ENCODE data around the gene TRIM69. TPM values are rescaled to one million over a fixed set of nuclear protein-coding genes. Genes with fewer than 3 reads are reported as not detected.

The TRIM69 gene
- total and polyA plus RNA-seq, 2 experiments from 2014 or later = 4.3 to 7.0 TPM

DNA sequence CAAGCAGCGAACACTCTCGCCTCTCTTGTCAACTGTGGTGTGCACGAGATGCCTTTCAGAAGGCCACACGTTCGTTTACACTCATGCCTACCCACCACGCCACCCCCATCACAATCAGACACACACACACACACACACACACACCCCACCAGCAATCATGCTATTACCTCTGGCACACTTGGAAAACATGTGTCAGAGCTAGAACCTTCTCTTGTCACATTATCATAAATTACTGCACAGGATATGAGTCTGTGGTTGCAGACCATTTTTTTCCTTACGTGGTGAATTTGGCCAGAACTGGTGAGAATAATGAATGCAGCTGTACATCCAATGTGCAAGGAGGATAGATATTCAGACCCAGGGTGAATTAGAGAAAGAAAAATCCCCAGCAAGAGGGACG, 52.4 kb downstream of the TRIM69 start:
- Histone ChIP-seq H3F3A (replicated peaks; ENCODE audit: low read depth) (no peaks in the 10 kb centered on the region), H3K4me3 (no peak overlapping the region), H4K20me1 (replicated peaks; ENCODE audit: insufficient read depth) (no peaks in the 10 kb centered on the region), H3K27me3 (ENCODE audit: insufficient read depth) (no peaks in the 10 kb centered on the region), H3K36me3 (ENCODE audit: insufficient read depth) (no peaks in the 10 kb centered on the region), H3K27ac (ENCODE audit: low read depth) (no peak overlapping the region), H3K4me2 (no peak overlapping the region), H3K4me1 (ENCODE audit: insufficient read depth) (no peaks in the 10 kb centered on the region), H3K79me2 (replicated peaks; ENCODE audit: insufficient read depth) (no peaks in the 10 kb centered on the region), H3K9me2 (ENCODE audit: insufficient read depth) (no peaks in the 10 kb centered on the region), H2AFZ (no peak overlapping the region)
- DNase-seq (ENCODE audit: low spot score) (no peak), ATAC-seq (no peak)
- Mint-ChIP-seq H3K4me1 (peaks cover 5% of the 10 kb centered on the region; the same call in 2 of the 3 replicates), H3K4me3 (no peak overlapping the region), H3K27me3 (ENCODE audit: insufficient read depth, low read depth, poor library complexity) (peaks cover 5% of the 10 kb centered on the region), H3K9me3 (no peaks in the 10 kb centered on the region), H3K36me3 (ENCODE audit: low read depth) (no peaks in the 10 kb centered on the region), H3K27ac (no peak overlapping the region)
- TF ChIP-seq EZH2 (IDR thresholded peaks at IDR 0.05; ENCODE audit: low read depth, unreplicated experiment) = no peak

DNA sequence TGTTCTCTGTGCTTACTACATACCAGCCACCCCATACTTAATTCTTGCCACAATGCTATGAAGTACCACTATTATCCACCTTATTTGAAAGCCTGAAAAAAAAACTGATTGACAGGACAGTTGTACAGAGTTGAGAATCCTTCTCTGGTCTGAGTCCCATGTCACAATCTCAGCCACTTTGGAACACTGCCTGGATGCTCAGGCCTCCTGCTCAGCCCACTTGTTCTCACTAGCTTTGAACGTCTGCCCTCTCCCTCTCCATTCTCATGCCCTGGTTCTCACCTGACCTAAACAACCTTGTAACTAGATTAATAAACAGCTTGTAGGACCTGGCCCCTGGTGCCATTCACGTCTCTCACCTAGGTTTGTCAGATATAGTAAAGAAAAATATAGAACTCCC, 53.9 kb downstream of the TRIM69 start:
- H3K27ac Mint-ChIP-seq = no peak overlapping the region
- H3K36me3 ChIP-seq (ENCODE audit: insufficient read depth) = no peaks in the 10 kb centered on the region
- no peaks in the 10 kb centered on the region for H3K36me3 Mint-ChIP-seq (ENCODE audit: low read depth)
- H3K4me2 ChIP-seq = no peak overlapping the region
- H3F3A ChIP-seq (replicated peaks; ENCODE audit: low read depth) = no peaks in the 10 kb centered on the region
- H3K27ac ChIP-seq (ENCODE audit: low read depth) = no peak overlapping the region
- no peaks in the 10 kb centered on the region for H3K9me3 Mint-ChIP-seq
- H3K27me3 ChIP-seq (ENCODE audit: insufficient read depth) = no peaks in the 10 kb centered on the region
- H3K9me2 ChIP-seq (ENCODE audit: insufficient read depth) = no peaks in the 10 kb centered on the region
- no peaks in the 10 kb centered on the region for H3K4me1 ChIP-seq (ENCODE audit: insufficient read depth)
- no peak overlapping the region for H3K4me3 ChIP-seq
- no peaks in the 10 kb centered on the region for H3K79me2 ChIP-seq (replicated peaks; ENCODE audit: insufficient read depth)
- H3K27me3 Mint-ChIP-seq (ENCODE audit: insufficient read depth, low read depth, poor library complexity) = peaks cover 2% of the 10 kb centered on the region
- H3K4me3 Mint-ChIP-seq = no peak overlapping the region
- ATAC-seq (no peak), DNase-seq (ENCODE audit: low spot score) (no peak)
- no peak for TF ChIP-seq STAT1 (IDR thresholded peaks at IDR 0.05; ENCODE audit: unreplicated experiment)
- TF ChIP-seq REST (IDR thresholded peaks at IDR 0.05; ENCODE audit: unreplicated experiment) = no peak
- no peak for TF ChIP-seq POLR2AphosphoS5 (IDR thresholded peaks at IDR 0.05; ENCODE audit: low read depth)
- no peak for TF ChIP-seq ETS1 (IDR thresholded peaks at IDR 0.05)
- TF ChIP-seq EZH2 (IDR thresholded peaks at IDR 0.05; ENCODE audit: low read depth, unreplicated experiment) = no peak
- TF ChIP-seq EZH2phosphoT487 (IDR thresholded peaks at IDR 0.05; ENCODE audit: unreplicated experiment) = no peak
- no peak for TF ChIP-seq ZNF331 (CRISPR knock-in tag; IDR thresholded peaks at IDR 0.05; ENCODE audit: low read depth)
- no peak for TF ChIP-seq CTCF (conservative IDR thresholded peaks at IDR 0.05; ENCODE audit: low read depth in 2 of 2)
- no peak for TF ChIP-seq CREB1 (CRISPR knock-in tag; IDR thresholded peaks at IDR 0.05; ENCODE audit: low read depth)
- H4K20me1 ChIP-seq (replicated peaks; ENCODE audit: insufficient read depth) = no peaks in the 10 kb centered on the region
- no peaks in the 10 kb centered on the region for H3K4me1 Mint-ChIP-seq
- no peak overlapping the region for H2AFZ ChIP-seq

All from GM23338 (cell line).